OCI-LY1 (cell line): Measurements from ENCODE around the gene OR8J3.

Experiments
- H2AFZ ChIP-seq: fragments of 200-600 bp; sonication (generic), shearing (Covaris generic); 2 replicates; pipeline ENCODE4 v1.6.0; 2014; ENCODE audit warnings: antibody characterized with exemption, mild to moderate bottlenecking, low read length
- H3F3A ChIP-seq: fragments of 200-600 bp; sonication (generic), shearing (Covaris generic); 2 replicates; pipeline ENCODE4 v1.6.0; 2014; ENCODE audit warnings: mild to moderate bottlenecking, antibody characterized with exemption, low read length, moderate library complexity; ENCODE audit not compliant: insufficient read depth
- H3K27ac ChIP-seq: fragments of 200-600 bp; sonication (generic); 2 replicates; pipeline ENCODE4 v1.5.1; 2014; ENCODE audit warnings: low read length, mixed run types, mild to moderate bottlenecking, low read depth; ENCODE audit not compliant: poor library complexity, severe bottlenecking
- H3K27me3 ChIP-seq: fragments of 200-600 bp; sonication (generic); 2 replicates; pipeline ENCODE4 v1.6.0; 2014; ENCODE audit warnings: antibody characterized with exemption, mild to moderate bottlenecking, low read length, moderate library complexity; ENCODE audit not compliant: insufficient read depth
- H3K36me3 ChIP-seq: fragments of 200-600 bp; sonication (generic); 2 replicates; pipeline ENCODE4 v1.6.1; 2014; ENCODE audit warnings: mild to moderate bottlenecking, antibody characterized with exemption, low read length, moderate library complexity, mixed read lengths; ENCODE audit not compliant: insufficient read depth
- H3K4me1 ChIP-seq: fragments of 200-600 bp; sonication (generic); 2 replicates; pipeline ENCODE4 v1.5.1; 2014; ENCODE audit warnings: mild to moderate bottlenecking, low read length, moderate library complexity; ENCODE audit not compliant: insufficient read depth, severe bottlenecking
- H3K4me2 ChIP-seq: fragments of 200-600 bp; sonication (generic), shearing (Covaris generic); 2 replicates; pipeline ENCODE4 v1.6.1; 2014; ENCODE audit warnings: low read length
- H3K4me3 ChIP-seq: fragments of 200-600 bp; sonication (generic); 2 replicates; pipeline ENCODE4 v1.5.1; 2014; ENCODE audit warnings: low read length, low read depth, mild to moderate bottlenecking, mixed read lengths; ENCODE audit not compliant: poor library complexity, severe bottlenecking
- H3K79me2 ChIP-seq: fragments of 200-600 bp; shearing (Covaris generic); 2 replicates; pipeline ENCODE4 v1.6.1; 2016; ENCODE audit warnings: mixed run types, low read length, mixed read lengths; ENCODE audit not compliant: insufficient read depth
- H3K9ac ChIP-seq: fragments of 200-600 bp; sonication (generic), shearing (Covaris generic); 2 replicates; pipeline ENCODE4 v1.6.1; 2014; ENCODE audit warnings: mild to moderate bottlenecking, low read length, mixed read lengths
- H3K9me2 ChIP-seq: fragments of 200-600 bp; sonication (generic), shearing (Covaris generic); 2 replicates; pipeline ENCODE4 v1.6.1; 2014; ENCODE audit warnings: low read depth, mild to moderate bottlenecking, low read length, mixed read lengths
- H3K9me3 ChIP-seq: fragments of 200-600 bp; shearing (Covaris generic); 2 replicates; pipeline ENCODE4 v1.6.1; 2014; ENCODE audit warnings: low read length, mixed read lengths
- H4K20me1 ChIP-seq: fragments of 200-600 bp; sonication (generic), shearing (Covaris generic); 2 replicates; pipeline ENCODE4 v1.6.0; 2016; ENCODE audit warnings: mild to moderate bottlenecking, low read length; ENCODE audit not compliant: insufficient read depth
- EZH2 ChIP-seq: fragments of 200-600 bp; sonication (generic), shearing (Covaris generic); IDR thresholded peaks from 2 replicates; pipeline ENCODE4 v1.8.0; 2017; ENCODE audit warnings: borderline replicate concordance, mixed run types, mild to moderate bottlenecking, antibody characterized with exemption, low read length, moderate library complexity, mixed read lengths
- TF ChIP-seq, protein P1 (sequence below): fragments of 200-600 bp; sonication (generic), shearing (Covaris generic); IDR thresholded peaks from 2 replicates; pipeline ENCODE4 v1.5.1; 2017; ENCODE audit warnings: mild to moderate bottlenecking, antibody characterized with exemption, low read length, moderate library complexity, mixed read lengths

OR8J3 gene

GRCh38 chr11:56122073-56122472 is 17.9 kb downstream of the OR8J3 start, which contains the start of gene OR8H3:
Gene OR8H3 (plus strand): TSS chr11:56122373. CDS start chr11:56122373, 0 bp downstream.
- Histone ChIP-seq H3F3A (no peaks in the 10 kb centered on the region), H3K9me2 (no peaks in the 10 kb centered on the region), H3K9ac (no peak within 1 kb of the TSS), H3K79me2 (no peaks in the 10 kb centered on the region), H3K27me3 (no peaks in the 10 kb centered on the region), H3K4me2 (no peak within 1 kb of the TSS), H3K36me3 (no peaks in the 10 kb centered on the region), H2AFZ (no peak within 1 kb of the TSS), H3K4me1 (no peaks in the 10 kb centered on the region), H3K4me3 (no peak within 1 kb of the TSS), H3K9me3 (no peaks in the 10 kb centered on the region), H3K27ac (no peak within 1 kb of the TSS), H4K20me1 (no peaks in the 10 kb centered on the region)
- TF ChIP-seq EZH2, result no peak
- TF ChIP-seq, protein P1, sequence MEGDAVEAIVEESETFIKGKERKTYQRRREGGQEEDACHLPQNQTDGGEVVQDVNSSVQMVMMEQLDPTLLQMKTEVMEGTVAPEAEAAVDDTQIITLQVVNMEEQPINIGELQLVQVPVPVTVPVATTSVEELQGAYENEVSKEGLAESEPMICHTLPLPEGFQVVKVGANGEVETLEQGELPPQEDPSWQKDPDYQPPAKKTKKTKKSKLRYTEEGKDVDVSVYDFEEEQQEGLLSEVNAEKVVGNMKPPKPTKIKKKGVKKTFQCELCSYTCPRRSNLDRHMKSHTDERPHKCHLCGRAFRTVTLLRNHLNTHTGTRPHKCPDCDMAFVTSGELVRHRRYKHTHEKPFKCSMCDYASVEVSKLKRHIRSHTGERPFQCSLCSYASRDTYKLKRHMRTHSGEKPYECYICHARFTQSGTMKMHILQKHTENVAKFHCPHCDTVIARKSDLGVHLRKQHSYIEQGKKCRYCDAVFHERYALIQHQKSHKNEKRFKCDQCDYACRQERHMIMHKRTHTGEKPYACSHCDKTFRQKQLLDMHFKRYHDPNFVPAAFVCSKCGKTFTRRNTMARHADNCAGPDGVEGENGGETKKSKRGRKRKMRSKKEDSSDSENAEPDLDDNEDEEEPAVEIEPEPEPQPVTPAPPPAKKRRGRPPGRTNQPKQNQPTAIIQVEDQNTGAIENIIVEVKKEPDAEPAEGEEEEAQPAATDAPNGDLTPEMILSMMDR, result no peak

DNA sequence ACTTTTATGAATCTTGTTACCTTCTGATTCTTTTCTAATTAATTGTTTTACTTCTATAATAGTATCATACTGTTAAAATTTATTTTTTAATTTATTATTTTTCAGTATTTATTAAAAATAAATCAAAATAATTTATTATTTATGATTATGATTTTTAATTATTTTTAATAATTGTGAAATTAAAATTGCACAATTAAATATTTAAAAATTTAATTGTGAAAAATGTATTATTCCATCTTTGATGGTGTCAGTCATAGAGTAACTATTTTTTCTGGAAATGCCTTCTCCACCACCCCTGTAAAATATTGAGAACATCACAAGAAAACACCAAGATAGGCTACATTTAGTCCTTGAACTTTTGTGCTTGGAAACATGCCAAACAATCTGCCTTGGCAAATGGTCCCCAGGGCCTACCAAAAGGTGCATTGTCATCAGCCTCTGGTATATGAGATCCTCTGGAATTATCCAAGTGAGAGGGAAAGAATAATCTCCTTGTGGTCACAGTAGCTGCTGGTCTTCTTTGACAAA is 36.7 kb downstream of the OR8J3 start, which contains the start of gene OR8H2:
Gene OR8H2, plus strand, starts transcription at position 478 of the 528 bp plus-strand sequence. CDS start 1,356 bp downstream, outside the sequence.
- TF ChIP-seq, protein P1, result no peak
- TF ChIP-seq EZH2, result no peak
- Histone ChIP-seq H3K4me2 (no peak within 1 kb of the TSS), H2AFZ (no peak within 1 kb of the TSS), H3F3A (no peaks in the 10 kb centered on the region), H3K9me3 (no peaks in the 10 kb centered on the region), H3K9me2 (no peaks in the 10 kb centered on the region), H3K27ac (no peak within 1 kb of the TSS), H3K4me3 (no peak within 1 kb of the TSS), H4K20me1 (no peaks in the 10 kb centered on the region), H3K36me3 (no peaks in the 10 kb centered on the region), H3K27me3 (no peaks in the 10 kb centered on the region), H3K79me2 (no peaks in the 10 kb centered on the region), H3K9ac (no peak within 1 kb of the TSS), H3K4me1 (no peaks in the 10 kb centered on the region)

- Histone ChIP-seq H3K9me3 (no peaks in the 10 kb centered on the region), H3K9me2 (no peaks in the 10 kb centered on the region), H3K36me3 (no peaks in the 10 kb centered on the region), H3K4me1 (no peaks in the 10 kb centered on the region), H3F3A (no peaks in the 10 kb centered on the region), H3K79me2 (no peaks in the 10 kb centered on the region), H3K4me2 (no peak within 1 kb of the TSS), H2AFZ (no peak within 1 kb of the TSS), H4K20me1 (no peaks in the 10 kb centered on the region), H3K27me3 (no peaks in the 10 kb centered on the region), H3K27ac (no peak within 1 kb of the TSS), H3K4me3 (no peak within 1 kb of the TSS), H3K9ac (no peak within 1 kb of the TSS)
- TF ChIP-seq EZH2, result no peak
- TF ChIP-seq, protein P1, result no peak
Observed at GRCh38 chr11:56093008-56093407, 47.0 kb downstream of the OR8J3 start, which contains the start of gene OR8I2. Gene OR8I2 (plus strand): TSS chr11:56093308. CDS start chr11:56093308, 0 bp downstream.
